HUES48 (cell line): ENCODE results near the gene NR3C2.

Experiments used
- H3K27ac ChIP-seq: one replicate; pipeline ENCODE4 v1.7.0; 2013; ENCODE audit warnings: low read depth, low read length, inconsistent platforms
- H3K27me3 ChIP-seq: 2 replicates; pipeline ENCODE4 v1.6.1; 2013; ENCODE audit warnings: mild to moderate bottlenecking, low read length; ENCODE audit not compliant: control insufficient read depth, insufficient read depth
- H3K36me3 ChIP-seq: 2 replicates; pipeline ENCODE4 v1.6.1; 2013; ENCODE audit warnings: low read length; ENCODE audit not compliant: control insufficient read depth, insufficient read depth
- H3K4me1 ChIP-seq: 2 replicates; pipeline ENCODE4 v1.6.1; 2013; ENCODE audit warnings: mild to moderate bottlenecking, low read length; ENCODE audit not compliant: control insufficient read depth, insufficient read depth
- H3K4me3 ChIP-seq: 2 replicates; pipeline ENCODE4 v1.5.1; 2013; ENCODE audit warnings: mild to moderate bottlenecking, low read depth, low read length
- H3K9ac ChIP-seq: 2 replicates; pipeline ENCODE4 v1.6.1; 2013; ENCODE audit warnings: mild to moderate bottlenecking, low read depth, low read length, moderate library complexity
- H3K9me3 ChIP-seq: 2 replicates; pipeline ENCODE4 v1.6.1; 2013; ENCODE audit warnings: low read length; ENCODE audit not compliant: control insufficient read depth, insufficient read depth

The NR3C2 gene

DNA sequence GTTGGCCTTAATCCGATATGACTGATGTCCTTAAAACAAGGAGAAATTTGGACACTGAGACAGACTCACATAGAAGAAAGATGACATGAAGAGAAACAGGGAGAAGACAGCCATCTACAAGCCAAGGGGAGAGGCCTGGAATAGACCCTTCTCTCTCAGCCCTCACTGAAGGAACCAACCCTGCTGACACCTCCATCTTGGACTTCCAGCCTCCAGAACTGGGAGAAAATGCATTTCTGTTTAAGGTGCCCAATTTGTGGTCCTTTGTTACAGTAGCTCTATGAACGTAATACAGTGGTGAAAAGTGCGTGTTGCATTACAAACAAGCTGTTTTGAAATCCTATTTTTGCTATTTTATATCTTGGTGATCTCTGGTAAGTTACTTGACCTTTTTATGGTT, 366.8 kb downstream of the NR3C2 start:
- no peaks in the 10 kb centered on the region for H3K27me3 ChIP-seq
- H3K4me1 ChIP-seq, result no peaks in the 10 kb centered on the region
- no peak overlapping the region for H3K4me3 ChIP-seq
- H3K36me3 ChIP-seq, result no peaks in the 10 kb centered on the region
- H3K9me3 ChIP-seq, result peaks cover 21% of the 10 kb centered on the region
- H3K9ac ChIP-seq, result no peak overlapping the region
- no peak overlapping the region for H3K27ac ChIP-seq

DNA sequence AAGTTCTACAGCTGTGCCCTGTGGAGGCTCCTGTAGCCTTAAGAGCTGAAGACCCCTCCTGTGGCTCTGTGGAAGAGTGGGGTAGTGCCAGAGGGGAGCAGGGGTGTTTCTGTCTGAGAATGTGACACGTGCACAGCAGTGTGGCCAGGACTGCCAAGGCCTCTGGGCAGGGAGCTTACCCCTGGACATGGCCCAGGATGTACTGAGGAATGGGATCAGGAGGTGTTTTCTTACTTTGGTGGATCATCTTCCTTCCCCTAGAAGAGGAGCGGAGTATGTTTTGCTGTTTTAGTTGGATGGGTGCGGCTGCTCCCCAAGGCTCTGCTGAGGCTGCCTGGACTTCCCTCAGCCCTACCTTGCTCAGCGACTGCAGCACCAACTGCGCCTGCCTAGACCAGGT, 367.8 kb downstream of the NR3C2 start:
- peaks cover 21% of the 10 kb centered on the region for H3K9me3 ChIP-seq
- H3K27me3 ChIP-seq, result no peaks in the 10 kb centered on the region
- H3K36me3 ChIP-seq, result no peaks in the 10 kb centered on the region

DNA sequence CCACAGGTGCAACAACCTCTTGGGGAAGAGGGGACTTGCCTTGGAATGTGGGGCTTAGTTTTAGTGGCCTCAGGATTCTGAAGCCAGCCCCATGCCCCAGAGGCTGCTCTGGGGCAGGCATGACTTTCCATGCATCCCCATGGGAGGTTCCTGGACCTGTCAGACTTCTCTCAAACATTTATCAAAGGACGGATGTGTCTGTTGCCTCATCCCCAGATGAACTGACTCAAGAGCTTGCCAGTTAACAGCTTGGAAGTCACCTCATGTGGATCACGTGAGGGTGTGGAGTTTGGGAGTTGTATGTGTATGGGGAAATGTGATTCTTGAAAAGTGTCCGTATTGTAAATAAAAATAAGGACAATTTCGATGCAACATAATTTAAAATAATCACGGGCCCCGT, 368.9 kb downstream of the NR3C2 start:
- Histone ChIP-seq H3K4me1 (peaks cover under 1% of the 10 kb centered on the region; the same call in 1 of the 2 replicates), H3K9ac (no peak overlapping the region), H3K36me3 (no peaks in the 10 kb centered on the region), H3K27me3 (no peaks in the 10 kb centered on the region), H3K27ac (no peak overlapping the region), H3K4me3 (no peak overlapping the region), H3K9me3 (peaks cover 21% of the 10 kb centered on the region)

More for the DNA sequence above, 367.8 kb downstream of the NR3C2 start:
- H3K4me1 ChIP-seq, result no peaks in the 10 kb centered on the region
- no peak overlapping the region for H3K27ac ChIP-seq
- no peak overlapping the region for H3K9ac ChIP-seq
- no peak overlapping the region for H3K4me3 ChIP-seq

DNA sequence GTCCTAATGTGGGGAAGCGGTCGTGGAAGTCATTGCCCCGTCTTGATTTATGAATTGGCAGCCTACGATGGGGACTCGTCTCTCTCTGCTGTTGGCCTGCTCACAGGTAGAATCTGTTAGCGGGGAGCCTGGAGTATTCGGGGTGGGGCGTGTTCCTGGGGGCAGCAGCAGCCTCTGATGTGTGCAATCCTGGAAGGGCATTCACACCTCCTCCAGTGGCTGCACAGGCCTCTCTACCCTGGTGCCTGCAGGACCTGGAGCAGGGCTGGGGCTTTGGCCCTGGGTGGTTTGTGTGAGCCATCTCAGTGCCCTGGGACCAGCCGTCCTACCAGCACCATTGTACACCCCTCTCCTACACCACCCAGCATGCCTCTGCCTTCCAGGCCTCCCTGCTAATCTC, 369.4 kb downstream of the NR3C2 start:
- Histone ChIP-seq H3K9me3 (peaks cover 21% of the 10 kb centered on the region), H3K27ac (no peak overlapping the region), H3K27me3 (no peaks in the 10 kb centered on the region), H3K36me3 (no peaks in the 10 kb centered on the region), H3K4me1 (peaks cover 3% of the 10 kb centered on the region; the same call in 1 of the 2 replicates), H3K4me3 (no peak overlapping the region), H3K9ac (no peak overlapping the region)

DNA sequence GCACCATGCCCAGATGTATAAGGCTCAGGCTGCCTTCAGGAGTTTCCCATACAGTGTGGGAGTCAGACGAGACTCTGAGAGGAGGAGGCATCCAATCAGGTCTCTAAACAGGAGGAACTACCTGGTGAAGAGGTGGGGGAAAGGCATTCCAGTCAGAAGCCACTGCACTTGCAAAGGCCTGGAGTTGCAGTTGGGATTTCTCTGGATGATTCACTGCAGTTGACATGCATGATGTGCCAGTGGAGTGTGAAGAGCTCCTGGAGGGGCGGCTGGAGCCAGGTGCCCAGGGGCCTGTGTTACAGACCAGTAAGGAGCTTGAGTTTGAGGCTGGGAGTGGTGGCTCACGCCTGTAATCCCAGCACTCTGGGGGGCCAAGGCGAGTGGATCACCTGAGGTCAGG, 371.2 kb downstream of the NR3C2 start:
- Histone ChIP-seq H3K9me3 (peaks cover 21% of the 10 kb centered on the region), H3K4me1 (peaks cover 3% of the 10 kb centered on the region; the same call in 1 of the 2 replicates), H3K4me3 (no peak overlapping the region), H3K9ac (no peak overlapping the region), H3K27me3 (no peaks in the 10 kb centered on the region), H3K27ac (no peak overlapping the region), H3K36me3 (no peaks in the 10 kb centered on the region)

DNA sequence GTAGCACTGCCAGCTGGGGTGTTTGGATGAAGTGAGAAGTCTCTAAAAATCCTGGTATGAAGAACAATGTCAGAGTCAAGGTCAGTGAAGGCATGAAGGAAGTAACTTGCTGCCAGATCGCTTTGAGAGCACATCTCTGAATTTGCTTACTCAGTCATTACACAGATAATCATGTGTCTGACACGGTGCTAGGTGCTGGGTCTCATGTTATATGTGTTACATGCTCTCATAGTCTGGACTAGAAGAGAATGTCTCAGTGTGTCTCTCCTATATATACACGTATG, 372.4 kb downstream of the NR3C2 start:
- peaks cover 13% of the 10 kb centered on the region for H3K9me3 ChIP-seq
- H3K36me3 ChIP-seq, result no peaks in the 10 kb centered on the region
- H3K27ac ChIP-seq, result no peak overlapping the region
- H3K27me3 ChIP-seq, result no peaks in the 10 kb centered on the region
- H3K4me1 ChIP-seq, result peaks cover 3% of the 10 kb centered on the region; the same call in 1 of the 2 replicates
- H3K9ac ChIP-seq, result no peak overlapping the region
- H3K4me3 ChIP-seq, result no peak overlapping the region

DNA sequence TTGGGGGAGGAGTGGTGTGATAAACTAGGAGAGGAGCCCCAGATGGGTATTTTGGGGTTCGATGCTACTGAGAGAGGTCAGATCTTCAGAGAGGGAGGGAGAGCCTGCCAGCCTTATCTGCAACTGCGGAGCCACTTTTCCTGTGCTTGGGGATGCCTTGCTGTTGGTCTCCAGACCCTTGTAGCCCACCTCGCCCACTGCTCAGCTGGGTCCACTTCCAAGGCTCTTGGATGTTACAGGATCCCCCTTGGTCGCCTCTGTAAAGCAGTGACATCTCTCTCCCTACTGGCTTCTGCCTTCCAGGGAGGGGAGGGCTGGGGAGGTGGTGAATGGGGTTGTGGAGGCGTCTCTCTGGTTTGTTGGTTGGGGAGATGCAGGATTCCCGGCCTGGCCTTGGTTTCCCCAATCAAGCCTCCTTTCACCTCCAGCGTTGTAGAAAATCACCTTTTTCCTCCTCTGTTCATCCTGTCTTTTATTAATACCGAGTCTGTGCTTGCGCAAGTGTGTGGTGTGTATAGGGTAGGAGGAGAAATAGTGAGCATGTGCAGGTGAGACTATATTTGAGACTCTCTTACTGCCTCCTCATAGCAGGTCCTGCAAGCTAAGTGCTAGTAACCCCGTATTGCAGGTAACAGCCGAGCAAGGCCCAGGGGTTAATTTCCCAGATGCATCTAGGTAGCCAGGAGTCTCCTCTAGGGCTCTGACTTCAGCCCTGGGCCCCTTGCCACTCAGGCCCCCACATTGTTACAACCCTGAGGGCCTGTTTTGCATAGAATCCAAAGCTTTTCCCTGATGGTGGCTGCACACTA, 372.9 kb downstream of the NR3C2 start:
- Histone ChIP-seq H3K9ac (no peak overlapping the region), H3K27me3 (no peaks in the 10 kb centered on the region), H3K36me3 (no peaks in the 10 kb centered on the region), H3K4me1 (peaks cover 3% of the 10 kb centered on the region; the same call in 1 of the 2 replicates), H3K4me3 (no peak overlapping the region), H3K27ac (no peak overlapping the region), H3K9me3 (peaks cover 8% of the 10 kb centered on the region; the same call in 1 of the 2 replicates)

DNA sequence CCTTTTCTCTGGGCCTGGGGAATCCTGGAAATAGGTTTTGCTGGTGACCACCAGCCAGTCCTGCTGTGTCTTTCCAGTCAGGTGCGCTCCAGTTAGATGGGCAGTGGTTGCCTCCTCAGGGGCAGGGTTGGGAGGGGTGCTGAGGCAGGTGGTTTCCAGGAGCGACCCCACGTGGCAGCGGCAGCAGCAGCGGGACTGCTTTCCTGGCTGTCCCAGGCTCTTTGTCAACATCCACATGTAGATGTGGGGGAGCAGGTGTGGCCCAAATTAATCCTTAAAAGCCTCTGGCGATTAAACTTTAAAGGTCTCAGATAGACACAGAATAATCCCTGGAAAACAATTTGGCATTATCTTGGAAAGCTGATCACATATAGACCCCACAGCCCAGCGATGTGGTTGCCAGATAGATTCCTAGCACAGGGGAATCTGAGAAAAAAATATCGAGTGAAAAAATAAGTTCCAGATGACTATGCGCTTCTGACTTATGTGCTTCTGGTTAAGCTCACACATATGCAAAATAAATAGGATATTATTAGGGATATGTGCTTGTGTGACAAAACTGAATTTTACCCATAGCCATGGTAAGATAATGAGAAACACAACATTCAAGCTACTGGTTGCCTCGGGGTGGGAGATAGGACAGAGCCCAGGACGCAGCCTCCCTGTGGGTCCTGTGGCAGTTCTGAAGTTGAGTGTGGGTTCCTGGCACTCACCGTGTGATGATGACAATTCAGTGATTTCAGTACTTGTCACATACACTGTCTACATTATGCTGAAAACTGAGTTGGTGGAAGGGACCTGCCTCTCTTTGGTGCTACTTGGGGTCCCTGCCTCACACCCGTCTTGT, 373.9 kb downstream of the NR3C2 start:
- peaks cover 2% of the 10 kb centered on the region; the same call in 1 of the 2 replicates for H3K9me3 ChIP-seq
- no peak overlapping the region for H3K4me3 ChIP-seq
- H3K27me3 ChIP-seq, result no peaks in the 10 kb centered on the region
- no peaks in the 10 kb centered on the region for H3K36me3 ChIP-seq
- H3K27ac ChIP-seq, result no peak overlapping the region
- no peak overlapping the region for H3K9ac ChIP-seq
- peaks cover 3% of the 10 kb centered on the region; the same call in 1 of the 2 replicates for H3K4me1 ChIP-seq

DNA sequence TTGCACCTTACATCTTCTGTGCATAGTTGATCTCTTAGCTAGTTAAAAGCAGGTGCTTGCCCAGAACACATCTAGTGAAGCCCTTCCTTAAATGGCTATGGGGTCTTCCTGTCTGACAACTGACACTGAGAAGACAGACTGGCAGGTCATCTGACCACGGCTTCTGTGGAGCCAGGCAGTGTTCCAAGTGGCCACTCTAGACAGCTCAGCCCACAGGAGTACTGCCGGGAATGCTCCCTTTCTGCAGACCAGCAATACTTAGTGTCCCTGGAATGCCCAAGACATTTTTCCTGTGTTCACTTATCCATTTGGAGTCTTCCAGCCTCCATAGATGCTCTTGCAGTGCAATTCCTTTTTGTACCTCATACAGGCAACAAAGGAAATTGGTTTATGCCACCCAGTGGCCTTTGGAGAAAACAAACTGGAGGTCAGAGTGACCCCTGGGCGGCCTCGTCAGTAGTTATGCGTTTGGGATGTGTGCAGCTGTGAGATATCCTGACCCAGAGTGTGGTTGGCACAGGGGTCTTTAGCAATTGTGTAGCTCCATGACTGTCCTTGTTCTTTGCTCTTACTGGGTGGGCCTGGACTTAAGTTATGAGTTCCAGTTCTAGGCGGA, 374.8 kb downstream of the NR3C2 start:
- Histone ChIP-seq H3K4me1 (peaks cover 3% of the 10 kb centered on the region; the same call in 1 of the 2 replicates), H3K9ac (no peak overlapping the region), H3K36me3 (no peaks in the 10 kb centered on the region), H3K4me3 (no peak overlapping the region), H3K27me3 (no peaks in the 10 kb centered on the region), H3K9me3 (no peaks in the 10 kb centered on the region), H3K27ac (no peak overlapping the region)

DNA sequence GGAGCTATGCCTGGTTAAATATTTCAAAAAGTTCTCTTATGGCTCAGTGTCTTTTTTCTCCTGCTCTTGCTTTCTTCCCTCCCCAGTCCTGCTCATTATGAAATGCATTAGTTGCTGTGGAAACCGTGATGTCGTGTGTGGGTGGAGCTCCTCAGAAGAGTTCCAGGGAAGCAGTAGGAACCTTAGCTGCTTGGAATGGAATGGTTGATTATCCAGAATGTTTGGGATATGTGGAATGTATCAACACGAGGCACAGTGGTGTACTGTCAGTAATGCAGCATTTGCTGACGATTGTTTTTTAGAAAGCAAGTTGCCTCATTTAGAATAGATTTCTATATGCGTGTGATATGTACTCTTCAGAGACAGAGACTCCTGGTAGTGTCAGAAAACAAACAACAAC, 377.1 kb downstream of the NR3C2 start:
- no peak overlapping the region for H3K27ac ChIP-seq
- no peaks in the 10 kb centered on the region for H3K36me3 ChIP-seq
- peaks cover 9% of the 10 kb centered on the region for H3K4me1 ChIP-seq
- H3K9ac ChIP-seq, result no peak overlapping the region
- no peaks in the 10 kb centered on the region for H3K9me3 ChIP-seq
- no peak overlapping the region for H3K4me3 ChIP-seq
- H3K27me3 ChIP-seq, result no peaks in the 10 kb centered on the region

DNA sequence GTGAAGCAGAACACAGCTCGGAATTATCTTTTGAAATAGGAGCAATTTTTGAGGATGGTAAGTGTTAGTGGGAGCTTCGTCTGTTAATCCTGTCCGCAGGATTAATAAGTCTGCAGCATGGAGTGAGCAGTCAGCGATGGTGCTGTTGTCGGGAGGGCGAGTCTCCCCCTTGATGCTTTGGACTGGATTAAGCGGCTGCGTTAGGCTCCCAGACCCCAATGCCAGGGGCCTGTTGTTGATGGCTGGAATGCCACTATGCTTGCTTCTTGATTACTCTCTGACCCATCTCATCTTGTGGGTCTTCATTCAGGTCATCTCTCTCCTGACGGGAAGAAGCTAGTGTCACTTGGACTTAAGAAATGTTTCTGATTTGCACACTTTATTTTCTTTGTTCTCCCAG, 377.8 kb downstream of the NR3C2 start:
- no peak overlapping the region for H3K4me3 ChIP-seq
- H3K27me3 ChIP-seq, result no peaks in the 10 kb centered on the region
- H3K36me3 ChIP-seq, result no peaks in the 10 kb centered on the region
- no peaks in the 10 kb centered on the region for H3K9me3 ChIP-seq
- no peak overlapping the region for H3K27ac ChIP-seq
- peaks cover 9% of the 10 kb centered on the region for H3K4me1 ChIP-seq
- H3K9ac ChIP-seq, result no peak overlapping the region
